GM21447 (cell line): ENCODE results near the gene CYP2A13.
"Not testable (repeated sequence)": the region's sequence is repeated elsewhere in the genome, so short reads cannot be mapped to it uniquely, and the experiment has no call there.

ENCODE experiments used
- ATAC-seq: cut with Tn5 transposase; IDR thresholded peaks from one replicate; pipeline ENCODE4 v1.9.1; 2021; ENCODE audit not compliant: unreplicated experiment

Gene CYP2A13, protein sequence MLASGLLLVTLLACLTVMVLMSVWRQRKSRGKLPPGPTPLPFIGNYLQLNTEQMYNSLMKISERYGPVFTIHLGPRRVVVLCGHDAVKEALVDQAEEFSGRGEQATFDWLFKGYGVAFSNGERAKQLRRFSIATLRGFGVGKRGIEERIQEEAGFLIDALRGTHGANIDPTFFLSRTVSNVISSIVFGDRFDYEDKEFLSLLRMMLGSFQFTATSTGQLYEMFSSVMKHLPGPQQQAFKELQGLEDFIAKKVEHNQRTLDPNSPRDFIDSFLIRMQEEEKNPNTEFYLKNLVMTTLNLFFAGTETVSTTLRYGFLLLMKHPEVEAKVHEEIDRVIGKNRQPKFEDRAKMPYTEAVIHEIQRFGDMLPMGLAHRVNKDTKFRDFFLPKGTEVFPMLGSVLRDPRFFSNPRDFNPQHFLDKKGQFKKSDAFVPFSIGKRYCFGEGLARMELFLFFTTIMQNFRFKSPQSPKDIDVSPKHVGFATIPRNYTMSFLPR

DNA sequence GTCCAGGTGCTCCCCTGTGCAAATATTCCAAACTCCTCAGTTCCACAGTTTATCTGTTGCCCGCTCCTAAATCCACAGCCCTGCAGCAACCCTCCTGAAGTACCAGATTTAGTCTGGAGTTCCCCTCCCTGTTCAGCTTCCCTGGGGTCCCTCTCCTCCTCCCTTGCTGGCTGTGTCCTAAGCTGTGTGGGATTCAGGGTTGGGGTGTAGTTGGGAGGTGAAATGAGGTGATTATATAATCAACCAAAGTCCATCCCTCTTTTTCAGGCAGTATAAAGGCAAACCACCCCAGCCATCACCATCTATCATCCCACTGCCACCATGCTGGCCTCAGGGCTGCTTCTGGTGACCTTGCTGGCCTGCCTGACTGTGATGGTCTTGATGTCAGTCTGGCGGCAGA is at the start of gene CYP2A13:
Gene CYP2A13 (plus strand): TSS at position 301 of the 400 bp plus-strand sequence. CDS start 21 bp downstream, at position 322.
- ATAC-seq = no peak

DNA sequence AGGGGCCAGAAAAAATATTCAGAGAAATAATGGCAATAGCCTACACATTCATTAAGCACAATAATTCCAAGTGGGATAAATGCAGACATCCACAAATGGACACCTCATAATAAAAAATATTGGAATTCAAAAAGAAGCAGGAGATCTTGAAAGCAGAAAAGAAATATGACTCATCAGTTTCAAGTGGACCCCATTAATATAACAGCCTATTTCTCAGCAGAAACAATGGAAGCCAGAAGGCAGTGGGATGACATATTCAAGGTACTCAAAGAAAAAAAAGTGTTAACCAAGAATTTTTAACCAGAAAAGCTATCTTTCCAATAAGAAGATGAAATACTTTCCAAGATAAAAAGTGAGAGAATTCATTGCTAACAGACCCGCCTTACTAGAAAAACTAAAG is 48.4 kb upstream of the CYP2A13 start:
- ATAC-seq = no peak

DNA sequence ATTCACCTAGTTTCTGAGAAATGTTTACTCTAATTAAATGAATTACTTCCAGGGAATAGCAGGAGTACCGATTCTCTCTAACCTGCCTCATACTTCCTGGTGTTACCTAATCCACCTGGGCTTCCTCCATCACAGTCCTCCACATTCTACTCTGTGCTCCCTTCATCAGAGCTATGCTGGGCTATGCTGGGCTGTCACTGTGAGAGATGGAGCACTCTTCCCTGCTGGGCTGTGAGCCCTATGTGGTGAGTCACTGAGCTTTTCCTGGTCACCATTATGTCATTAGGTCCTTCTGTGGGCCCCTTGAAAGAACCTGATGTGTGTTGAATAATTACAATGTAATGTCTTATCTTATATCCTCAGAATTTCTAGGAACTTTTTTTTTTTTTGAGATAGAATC is 43.2 kb upstream of the CYP2A13 start:
- not testable (repeated sequence) for ATAC-seq

DNA sequence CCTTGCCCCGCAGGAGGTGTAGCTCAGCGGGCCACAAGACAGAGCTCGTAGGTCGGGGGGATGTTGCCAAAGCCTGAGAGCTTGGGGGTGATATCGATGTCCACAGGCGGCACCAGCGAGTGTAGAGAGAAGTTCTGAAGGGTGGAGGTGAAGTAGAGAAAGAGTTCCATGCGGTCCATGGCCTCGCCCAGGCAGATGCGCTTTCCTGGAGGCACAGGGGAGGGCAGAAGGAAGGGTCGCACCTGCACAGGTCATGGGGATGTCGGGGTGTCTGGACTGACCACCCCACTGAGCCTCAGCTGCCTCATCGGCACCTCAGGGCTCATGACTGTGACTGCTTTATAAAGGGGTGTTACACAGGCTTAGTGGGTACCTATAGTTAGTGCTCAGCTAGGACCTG is 37.8 kb upstream of the CYP2A13 start:
- no peak for ATAC-seq

DNA sequence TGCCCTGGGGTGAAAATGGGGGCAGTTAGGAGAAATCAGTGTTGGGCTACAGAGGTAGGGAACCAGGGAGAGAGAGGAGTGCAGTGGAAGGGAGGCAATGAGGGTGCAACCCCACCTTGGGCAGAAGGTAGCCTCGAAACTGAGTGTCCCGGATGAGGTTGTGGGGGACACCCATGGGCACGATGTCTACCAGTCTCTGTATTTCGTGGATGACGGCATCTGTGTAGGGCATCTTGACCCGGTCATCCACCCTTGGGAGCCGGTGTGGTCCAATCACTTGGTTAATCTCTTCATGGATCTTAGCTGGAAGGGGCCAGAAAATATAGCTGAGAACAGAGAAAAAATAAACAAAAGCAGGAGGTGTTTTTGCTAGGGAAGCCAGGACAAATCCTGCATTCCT is 36.1 kb upstream of the CYP2A13 start:
- ATAC-seq = not testable (repeated sequence)

DNA sequence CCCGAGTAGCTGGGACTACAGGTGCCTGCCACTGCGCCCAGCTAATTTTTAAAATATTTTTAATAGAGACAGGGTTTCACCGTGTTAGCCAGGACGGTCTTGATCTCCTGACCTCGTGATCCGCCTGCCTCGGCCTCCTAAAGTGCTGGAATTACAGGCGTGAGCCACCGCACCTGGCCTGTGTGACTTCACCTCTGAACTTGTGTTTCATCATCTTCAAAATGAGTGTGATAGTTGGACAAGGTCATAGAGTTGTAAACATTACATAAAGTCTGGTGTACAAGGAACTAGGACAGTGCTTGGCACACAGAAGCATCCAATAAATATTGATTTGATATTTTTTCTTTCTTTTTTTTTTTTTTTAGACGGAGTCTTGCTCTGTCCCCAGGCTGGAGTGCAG is 34.9 kb upstream of the CYP2A13 start:
- not testable (repeated sequence) for ATAC-seq

DNA sequence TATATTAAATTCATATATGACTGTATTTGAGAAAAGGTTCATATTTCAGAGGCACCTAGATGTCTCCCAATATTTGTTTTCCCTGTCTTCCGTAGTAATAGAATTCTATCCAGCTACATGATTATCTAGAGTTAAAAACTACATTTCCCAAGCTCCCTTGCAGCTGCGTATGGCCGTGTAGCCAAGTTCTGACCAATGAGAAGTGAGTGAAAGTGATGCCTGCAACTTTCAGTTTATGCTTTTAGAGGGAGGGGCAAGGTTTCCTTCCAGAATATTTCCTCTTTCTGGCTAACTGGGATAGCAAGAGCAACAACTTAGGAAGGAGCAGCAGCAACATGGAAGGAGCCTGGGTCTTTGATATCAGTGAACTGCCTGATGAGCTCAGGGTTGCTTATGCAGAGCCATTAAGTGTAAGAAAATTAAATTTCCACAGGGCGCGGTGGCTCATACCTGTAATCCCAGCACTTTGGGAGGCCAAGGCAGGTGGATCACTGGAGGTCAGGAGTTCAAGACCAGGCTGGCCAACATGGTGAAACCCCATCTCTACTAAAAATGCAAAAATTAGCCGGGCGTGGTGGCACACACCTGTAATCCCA is 23.2 kb upstream of the CYP2A13 start:
- ATAC-seq = no peak

DNA sequence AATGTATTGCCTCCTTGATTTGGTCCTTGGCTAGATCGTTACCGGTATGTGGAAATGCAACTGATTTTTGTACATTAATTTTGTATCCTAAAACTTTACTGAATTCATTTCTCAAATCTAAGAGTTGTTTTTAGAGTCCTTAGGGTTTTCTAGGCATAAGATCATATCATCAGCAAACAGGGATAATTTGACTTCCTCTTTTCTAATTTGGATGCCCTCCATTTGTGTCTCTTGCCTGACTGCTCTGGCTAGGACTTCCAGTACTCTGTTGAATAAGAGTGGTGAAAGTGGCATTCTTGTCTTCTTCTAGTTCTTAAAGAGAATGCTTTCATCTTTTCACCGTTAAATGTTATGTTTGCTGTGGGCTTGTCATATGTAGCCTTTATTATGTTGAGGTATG is 12.0 kb upstream of the CYP2A13 start:
- ATAC-seq = no peak

DNA sequence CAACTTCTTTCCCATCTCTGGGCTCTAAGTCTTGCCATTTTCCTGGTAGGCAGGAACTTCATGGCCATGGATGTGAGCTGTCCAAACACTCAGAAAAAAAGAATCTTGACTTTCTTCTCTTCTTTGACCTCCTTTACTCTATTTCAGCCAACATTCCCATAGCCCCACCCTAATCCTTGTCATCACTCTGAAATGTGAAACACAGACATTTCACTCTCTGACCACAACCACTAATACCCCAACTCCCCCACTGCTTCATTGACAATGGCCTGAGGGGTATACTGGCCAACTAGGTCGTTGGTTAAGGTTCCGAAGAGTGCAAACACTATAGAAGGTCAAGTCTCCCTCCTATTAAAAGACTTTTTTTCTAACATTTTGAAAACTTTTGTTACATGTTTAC is 4.7 kb upstream of the CYP2A13 start:
- no peak for ATAC-seq

DNA sequence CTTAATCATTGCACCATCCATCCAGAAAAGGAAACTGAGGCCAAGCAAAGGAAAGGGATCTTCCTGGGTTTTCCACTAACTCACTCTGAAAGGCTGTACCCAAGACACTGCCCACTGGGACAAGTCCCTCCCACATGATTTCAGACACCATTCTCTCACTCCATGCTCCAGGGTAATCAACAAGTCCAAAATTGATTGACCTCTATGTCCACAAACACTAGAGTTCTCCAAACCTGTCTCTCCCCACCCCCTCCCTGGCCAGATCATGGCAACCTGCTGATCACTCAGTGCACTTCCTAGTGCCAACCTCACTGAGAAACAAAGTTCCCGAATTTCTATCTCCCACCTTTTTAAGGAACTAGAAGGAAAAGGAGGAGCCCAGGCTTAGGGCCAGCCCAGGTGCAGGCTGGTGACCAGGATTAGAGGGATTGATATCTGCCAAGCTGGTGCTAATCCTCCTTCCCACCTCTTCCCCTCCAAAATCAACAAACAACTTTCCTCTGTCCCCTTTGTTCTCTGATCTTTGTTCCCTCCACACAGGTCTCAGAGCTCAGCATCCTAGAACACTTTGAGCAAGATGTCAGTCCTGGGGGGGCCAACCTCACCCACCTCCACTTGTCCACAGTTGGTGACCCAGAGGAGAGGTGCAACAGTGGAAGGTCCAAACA is 2.4 kb upstream of the CYP2A13 start:
- no peak for ATAC-seq

DNA sequence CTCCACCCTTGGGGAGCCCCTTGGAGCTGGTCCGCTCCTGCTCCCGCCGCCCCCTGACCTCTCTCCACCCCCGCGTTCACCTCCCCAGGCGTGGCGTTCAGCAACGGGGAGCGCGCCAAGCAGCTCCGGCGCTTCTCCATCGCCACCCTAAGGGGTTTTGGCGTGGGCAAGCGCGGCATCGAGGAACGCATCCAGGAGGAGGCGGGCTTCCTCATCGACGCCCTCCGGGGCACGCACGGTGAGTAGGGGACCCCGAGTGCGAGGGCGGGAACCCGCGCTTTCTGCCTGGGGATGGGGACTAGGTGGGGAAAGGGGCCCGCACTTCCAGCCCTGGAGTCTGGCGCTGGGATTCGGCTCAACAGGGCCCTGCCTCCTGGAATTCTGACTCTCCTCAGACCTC is 1.7 kb downstream of the CYP2A13 start:
- ATAC-seq = no peak

DNA sequence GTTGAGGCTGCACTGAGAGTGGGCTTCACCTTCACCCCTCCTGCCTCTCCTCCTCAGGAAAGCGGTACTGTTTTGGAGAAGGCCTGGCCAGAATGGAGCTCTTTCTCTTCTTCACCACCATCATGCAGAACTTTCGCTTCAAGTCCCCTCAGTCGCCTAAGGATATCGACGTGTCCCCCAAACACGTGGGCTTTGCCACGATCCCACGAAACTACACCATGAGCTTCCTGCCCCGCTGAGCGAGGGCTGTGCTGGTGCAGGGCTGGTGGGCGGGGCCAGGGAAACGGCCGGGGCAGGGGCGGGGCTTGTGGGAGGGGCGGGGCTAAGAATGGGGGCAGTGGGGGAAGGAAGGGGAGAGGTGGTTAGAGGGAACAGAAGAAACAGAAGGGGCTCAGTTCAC is 7.5 kb downstream of the CYP2A13 start:
- ATAC-seq = no peak

DNA sequence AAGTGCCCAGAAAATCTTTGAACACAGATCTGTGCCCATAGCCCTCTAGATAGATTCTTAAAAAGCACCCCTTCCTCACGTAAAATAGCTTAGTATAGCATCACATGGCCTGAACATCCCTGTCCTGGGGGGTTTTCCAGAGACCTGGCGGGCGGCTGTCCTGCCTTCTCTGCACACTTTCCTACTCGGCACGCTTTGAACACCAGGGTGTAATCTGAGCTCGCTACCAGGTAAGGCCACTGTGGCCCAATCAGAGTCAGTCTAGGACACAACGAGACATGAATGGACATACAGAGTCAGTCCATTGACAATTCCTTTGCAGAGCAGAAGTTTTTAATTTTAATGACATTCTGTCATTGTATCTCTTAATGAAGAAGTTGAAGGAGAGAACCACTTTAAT is 8.1 kb downstream of the CYP2A13 start:
- ATAC-seq = no peak

DNA sequence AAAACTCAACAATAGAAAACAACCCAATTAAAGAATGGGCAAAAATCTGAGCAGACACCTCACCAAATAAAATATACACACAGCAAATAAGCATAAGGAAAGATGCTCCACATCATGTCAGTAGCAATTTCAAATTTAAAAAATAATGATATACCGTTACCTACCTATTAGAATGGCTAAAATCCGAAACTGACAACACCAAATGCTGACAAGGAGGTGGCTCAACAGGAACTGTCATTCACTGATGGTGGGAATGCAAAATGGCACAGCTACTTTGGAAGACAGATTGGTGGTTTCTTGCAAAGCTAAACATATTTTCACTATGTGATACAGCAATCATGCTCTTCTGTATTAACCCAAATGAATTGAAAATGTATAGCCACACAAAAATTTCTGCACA is 9.1 kb downstream of the CYP2A13 start:
- ATAC-seq = no peak

DNA sequence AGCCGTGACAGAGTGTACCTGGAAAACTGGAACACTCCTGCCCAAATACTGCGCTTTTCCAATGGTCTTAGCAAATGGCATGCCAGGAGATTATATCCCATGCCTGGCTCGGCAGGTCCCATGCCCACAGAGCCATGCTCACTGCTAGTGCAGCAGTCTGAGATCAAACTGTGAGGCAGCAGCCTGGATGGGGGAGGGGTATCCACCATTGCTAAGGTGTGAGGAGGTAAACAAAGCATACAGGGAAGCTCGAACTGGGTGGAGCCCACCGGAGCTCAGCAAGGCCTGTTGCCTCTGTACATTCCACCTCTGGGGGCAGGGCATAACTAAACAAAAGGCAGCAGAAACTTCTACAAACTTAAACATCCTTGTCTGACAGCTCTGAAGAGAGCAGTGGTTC is 10.5 kb downstream of the CYP2A13 start:
- ATAC-seq = no peak

DNA sequence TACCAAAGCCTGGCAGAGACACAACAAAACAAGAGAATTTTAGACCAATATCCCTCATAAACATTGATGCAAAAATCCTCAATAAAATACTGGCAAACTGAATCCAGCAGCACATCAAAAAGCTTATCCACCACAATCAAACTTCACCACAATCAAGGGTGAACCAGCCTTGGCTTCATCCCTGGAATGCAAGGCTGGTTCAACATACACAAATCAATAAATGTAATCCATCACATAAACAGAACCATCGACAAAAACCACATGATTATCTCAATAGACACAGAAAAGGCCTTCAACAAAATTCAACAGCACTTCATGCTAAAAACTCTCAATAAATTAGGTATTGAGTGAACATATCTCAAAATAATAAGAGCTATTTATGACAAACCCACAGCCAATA is 14.0 kb downstream of the CYP2A13 start:
- ATAC-seq = not testable (repeated sequence)

DNA sequence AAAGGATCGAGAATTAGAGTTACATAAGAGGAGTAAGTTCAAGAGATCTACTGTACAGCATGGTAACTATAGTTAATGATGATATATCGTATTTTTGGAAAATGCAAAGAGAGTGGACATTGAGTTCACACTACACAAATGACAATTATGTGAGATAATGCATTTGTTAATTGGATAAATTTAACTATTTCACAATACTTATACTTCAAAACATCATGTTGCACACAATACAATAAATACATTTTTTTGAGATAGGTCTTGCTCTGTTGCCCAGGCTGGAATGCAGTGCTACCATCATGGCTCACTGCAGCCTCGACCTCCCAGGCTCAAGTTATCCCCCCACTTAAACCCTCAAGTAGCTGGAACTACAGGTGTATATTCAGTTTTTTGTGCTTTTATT is 17.9 kb downstream of the CYP2A13 start:
- no peak for ATAC-seq

DNA sequence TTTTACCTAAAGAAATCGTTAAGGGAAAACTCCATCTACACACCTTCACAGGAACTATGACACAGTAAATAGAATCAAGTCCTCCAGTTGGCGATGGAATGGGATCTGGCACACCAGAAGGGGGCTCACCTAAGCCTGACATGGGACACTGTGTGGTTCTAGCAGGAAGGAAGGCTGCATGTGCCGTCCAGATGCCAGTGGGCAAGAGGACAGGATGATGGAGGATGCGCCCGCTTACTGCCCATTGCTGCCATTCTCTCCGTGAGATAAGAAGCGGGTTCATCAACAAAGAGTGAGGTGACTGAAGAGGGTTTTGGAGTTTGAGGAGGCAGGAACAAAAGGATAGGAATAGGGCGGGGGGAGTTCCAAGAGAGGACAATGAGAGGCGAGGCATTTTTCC is 23.0 kb downstream of the CYP2A13 start:
- no peak for ATAC-seq

DNA sequence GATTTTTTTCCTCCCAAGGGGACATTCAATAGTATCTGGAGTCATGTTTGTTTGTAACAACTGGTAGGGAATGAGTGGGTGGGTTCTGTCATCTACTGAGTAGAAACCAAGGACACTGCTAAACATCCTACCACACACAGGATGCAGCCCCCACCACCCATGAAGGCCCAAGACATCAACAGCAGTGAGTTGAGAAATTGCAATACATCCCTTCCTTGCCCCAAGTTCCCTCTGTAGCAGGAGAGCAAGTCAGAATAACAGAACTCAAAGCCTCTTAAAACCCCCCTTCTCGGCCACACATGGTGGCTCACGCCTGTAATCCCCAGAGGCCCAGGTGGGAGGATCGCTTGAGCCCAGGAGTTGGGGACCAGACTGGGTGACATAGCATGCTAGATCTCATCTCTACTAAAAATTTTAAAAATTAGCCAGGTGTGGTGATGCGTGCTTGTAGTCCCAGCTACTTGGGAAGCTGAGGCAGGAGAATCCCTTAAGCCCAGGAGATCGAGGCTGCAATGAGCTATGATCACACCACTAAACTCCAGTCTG is 23.6 kb downstream of the CYP2A13 start:
- ATAC-seq = no peak

DNA sequence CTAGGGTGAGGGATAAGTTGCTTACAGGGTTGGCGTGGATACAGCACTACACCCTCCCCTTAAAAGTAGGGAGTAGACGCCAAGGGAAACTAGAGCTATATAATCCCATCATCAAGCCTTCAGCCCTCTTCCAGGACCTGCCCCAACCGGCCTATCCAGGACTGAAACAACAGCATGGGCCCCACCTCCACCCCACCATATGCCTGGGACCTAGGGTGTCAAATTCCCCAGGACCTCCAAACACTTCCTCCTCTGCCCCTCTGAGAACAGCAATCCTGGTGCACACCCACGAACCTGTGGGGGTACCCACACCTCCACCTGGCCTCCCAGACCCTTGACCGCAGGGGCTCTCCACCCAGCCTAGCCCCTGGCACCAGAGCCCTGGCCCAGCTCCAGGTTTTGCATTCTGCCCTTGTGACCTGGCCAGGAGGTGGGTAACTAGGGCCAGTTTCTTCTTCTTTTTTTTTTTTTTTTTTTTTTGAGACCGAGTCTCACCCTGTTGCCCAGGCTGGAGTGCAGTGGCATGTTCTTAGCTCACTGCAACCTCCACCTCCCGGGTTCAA is 24.6 kb downstream of the CYP2A13 start:
- ATAC-seq = no peak

DNA sequence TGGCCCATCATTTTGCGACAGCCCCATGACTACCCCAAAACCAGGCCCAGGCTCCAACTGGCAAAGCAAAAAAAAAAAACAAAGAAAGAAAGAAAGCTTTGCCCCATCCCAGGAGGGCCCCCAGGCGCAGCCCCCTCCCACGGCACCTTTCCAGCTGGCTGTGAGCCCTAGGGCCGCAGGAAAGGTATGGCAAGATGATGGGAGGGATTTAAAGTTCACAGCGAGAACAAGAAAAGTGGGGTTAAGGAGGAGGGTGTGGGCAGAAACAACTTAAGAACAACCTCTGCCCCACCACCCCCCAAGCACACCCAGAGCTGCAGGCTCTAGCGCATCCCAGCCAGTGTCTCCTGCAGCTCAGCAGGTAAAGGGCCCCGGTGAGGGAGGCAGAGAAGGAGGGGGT is 25.9 kb downstream of the CYP2A13 start, which contains the start of gene CYP2F1:
Gene CYP2F1 (plus strand): TSS at position 301 of the 400 bp plus-strand sequence. CDS start 1,757 bp downstream, outside the sequence.
- ATAC-seq = no peak
